ENCODE data around the gene BLM. TPM values are rescaled to one million over a fixed set of nuclear protein-coding genes. Genes with fewer than 3 reads are reported as not detected.

Gene BLM
- total RNA-seq, 4 donors from 2014 or later = 0.72 to 2.4 (median 0.84) TPM

DNA sequence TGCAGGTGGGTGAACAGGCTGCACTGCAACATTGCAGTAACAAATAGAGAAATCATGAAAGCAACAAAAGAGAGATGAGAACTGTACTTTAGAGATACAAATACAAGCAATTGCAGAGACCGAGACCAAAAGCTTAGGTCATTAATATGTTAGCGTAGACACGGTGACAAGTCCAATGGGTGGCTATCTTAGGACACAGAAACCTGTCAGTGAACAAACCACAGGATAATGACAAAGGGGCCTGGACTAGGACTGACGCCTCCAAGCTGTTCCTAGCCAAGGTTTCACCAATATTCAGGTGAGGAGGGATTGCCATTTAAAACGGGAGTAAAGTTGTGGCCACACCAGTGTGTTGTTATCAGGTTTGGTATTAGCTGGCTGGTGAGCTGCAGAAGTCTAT, 41.7 kb upstream of the BLM start:
- 89% methylated on average over 5 of the region's 5 CpGs for WGBS
- Histone ChIP-seq H3K4me3 (no peak overlapping the region), H3K9me3 (no peaks in the 10 kb centered on the region), H3K4me1 (peaks cover 11% of the 10 kb centered on the region), H3K27ac (no peak overlapping the region), H3K27me3 (no peaks in the 10 kb centered on the region), H3K36me3 (no peaks in the 10 kb centered on the region)
- TF ChIP-seq POLR2A (IDR thresholded peaks at IDR 0.05) = no peak
- TF ChIP-seq POLR2AphosphoS5 (IDR thresholded peaks at IDR 0.05) = no peak
- no peak for TF ChIP-seq EP300 (IDR thresholded peaks at IDR 0.05)
- TF ChIP-seq, protein P1, sequence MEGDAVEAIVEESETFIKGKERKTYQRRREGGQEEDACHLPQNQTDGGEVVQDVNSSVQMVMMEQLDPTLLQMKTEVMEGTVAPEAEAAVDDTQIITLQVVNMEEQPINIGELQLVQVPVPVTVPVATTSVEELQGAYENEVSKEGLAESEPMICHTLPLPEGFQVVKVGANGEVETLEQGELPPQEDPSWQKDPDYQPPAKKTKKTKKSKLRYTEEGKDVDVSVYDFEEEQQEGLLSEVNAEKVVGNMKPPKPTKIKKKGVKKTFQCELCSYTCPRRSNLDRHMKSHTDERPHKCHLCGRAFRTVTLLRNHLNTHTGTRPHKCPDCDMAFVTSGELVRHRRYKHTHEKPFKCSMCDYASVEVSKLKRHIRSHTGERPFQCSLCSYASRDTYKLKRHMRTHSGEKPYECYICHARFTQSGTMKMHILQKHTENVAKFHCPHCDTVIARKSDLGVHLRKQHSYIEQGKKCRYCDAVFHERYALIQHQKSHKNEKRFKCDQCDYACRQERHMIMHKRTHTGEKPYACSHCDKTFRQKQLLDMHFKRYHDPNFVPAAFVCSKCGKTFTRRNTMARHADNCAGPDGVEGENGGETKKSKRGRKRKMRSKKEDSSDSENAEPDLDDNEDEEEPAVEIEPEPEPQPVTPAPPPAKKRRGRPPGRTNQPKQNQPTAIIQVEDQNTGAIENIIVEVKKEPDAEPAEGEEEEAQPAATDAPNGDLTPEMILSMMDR (IDR thresholded peaks at IDR 0.05) = no peak
- DNase-seq (ENCODE audit: low spot score in 2 of 2) = no peak

GRCh38 chr15:90677807-90678790, 39.0 kb upstream of the BLM start:
- Histone ChIP-seq H3K9me3 (no peaks in the 10 kb centered on the region), H3K4me1 (peaks cover 16% of the 10 kb centered on the region), H3K4me3 (no peak overlapping the region), H3K27me3 (no peaks in the 10 kb centered on the region), H3K36me3 (no peaks in the 10 kb centered on the region), H3K27ac (no peak overlapping the region)
- 84% methylated on average over 12 of the region's 12 CpGs for WGBS
- DNase-seq (ENCODE audit: low spot score in 2 of 2) = no peak
- TF ChIP-seq, protein P1 (IDR thresholded peaks at IDR 0.05) = no peak
- no peak for TF ChIP-seq POLR2A (IDR thresholded peaks at IDR 0.05)
- no peak for TF ChIP-seq POLR2AphosphoS5 (IDR thresholded peaks at IDR 0.05)
- no peak for TF ChIP-seq EP300 (IDR thresholded peaks at IDR 0.05)

DNA sequence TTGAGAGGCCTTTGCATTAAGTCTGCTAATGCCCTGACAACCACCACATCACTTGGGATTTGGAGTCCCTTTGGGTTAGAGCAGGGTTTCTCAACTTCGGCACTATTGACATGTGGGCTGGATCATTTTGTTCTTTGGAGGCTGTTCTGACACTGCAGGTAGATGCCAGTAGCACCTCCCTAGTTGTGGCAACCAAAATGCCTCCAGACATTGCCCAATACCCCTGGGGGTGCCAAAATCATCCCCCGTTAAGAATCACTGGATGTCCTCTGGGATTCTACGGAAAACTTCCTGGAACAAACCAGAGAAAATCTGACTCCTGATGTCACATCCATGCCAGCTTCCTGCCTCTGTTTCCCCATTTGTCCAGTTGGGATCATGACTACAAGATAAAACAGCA, 37.2 kb upstream of the BLM start:
- TF ChIP-seq EP300 (IDR thresholded peaks at IDR 0.05) (no peak), POLR2AphosphoS5 (IDR thresholded peaks at IDR 0.05) (peak in 2 of 3 donors; percentile 52)
- no peak overlapping the region for H3K4me3 ChIP-seq
- peaks cover 16% of the 10 kb centered on the region for H3K4me1 ChIP-seq
- no peaks in the 10 kb centered on the region for H3K9me3 ChIP-seq
- 47% methylated on average over 3 of the region's 3 CpGs for WGBS
- H3K36me3 ChIP-seq = no peaks in the 10 kb centered on the region
- H3K27me3 ChIP-seq = no peaks in the 10 kb centered on the region
- peak overlapping the region; percentile 69 for H3K27ac ChIP-seq
- DNase-seq (ENCODE audit: low spot score in 2 of 2) = peak in 1 of 2 donors; percentile 81

- H3K4me1 ChIP-seq = peaks cover 16% of the 10 kb centered on the region
- no peak for DNase-seq (ENCODE audit: low spot score in 2 of 2)
- H3K9me3 ChIP-seq = no peaks in the 10 kb centered on the region
- H3K4me3 ChIP-seq = no peak overlapping the region
- H3K36me3 ChIP-seq = no peaks in the 10 kb centered on the region
- H3K27ac ChIP-seq = peak overlapping the region; percentile 69
- no peaks in the 10 kb centered on the region for H3K27me3 ChIP-seq
- 46% methylated on average over 6 of the region's 6 CpGs for WGBS
- TF ChIP-seq POLR2A (IDR thresholded peaks at IDR 0.05) = no peak
- no peak for TF ChIP-seq POLR2AphosphoS5 (IDR thresholded peaks at IDR 0.05)
- no peak for TF ChIP-seq EP300 (IDR thresholded peaks at IDR 0.05)
- TF ChIP-seq, protein P1 (IDR thresholded peaks at IDR 0.05) = no peak
Measured at GRCh38 chr15:90680371-90680935, 36.7 kb upstream of the BLM start.

GRCh38 chr15:90681056-90681455, 36.1 kb upstream of the BLM start:
- WGBS = 73% methylated on average over 1 of the region's 1 CpG
- peaks cover 16% of the 10 kb centered on the region for H3K4me1 ChIP-seq
- H3K4me3 ChIP-seq = no peak overlapping the region
- no peaks in the 10 kb centered on the region for H3K9me3 ChIP-seq
- no peaks in the 10 kb centered on the region for H3K27me3 ChIP-seq
- no peak for TF ChIP-seq EP300 (IDR thresholded peaks at IDR 0.05)
- TF ChIP-seq POLR2AphosphoS5 (IDR thresholded peaks at IDR 0.05) = no peak
- TF ChIP-seq, protein P1 (IDR thresholded peaks at IDR 0.05) = no peak
- no peak for TF ChIP-seq POLR2A (IDR thresholded peaks at IDR 0.05)
- H3K27ac ChIP-seq = peak overlapping the region; percentile 65
- no peak for DNase-seq (ENCODE audit: low spot score in 2 of 2)
- no peaks in the 10 kb centered on the region for H3K36me3 ChIP-seq

All from suprapubic skin (tissue), 4 donors.